Left ventricle myocardium superior (tissue), 1 donor: ENCODE results near the gene DIP2C. TPM values are rescaled to one million over a fixed set of nuclear protein-coding genes. Genes with fewer than 3 reads are reported as not detected.
"Not testable (repeated sequence)": the region's sequence is repeated elsewhere in the genome, so short reads cannot be mapped to it uniquely, and the experiment has no call there.

Source experiments
- ATAC-seq: fragments of 200-7000 bp; cut with Tn5 transposase; one replicate; pipeline ENCODE4 v1.9.1; 2020; ENCODE audit warnings: mild to moderate bottlenecking, moderate library complexity
- DNase-seq: peaks from one replicate; pipeline ENCODE4 v3.0.0-alpha.2; 2020
- intact Hi-C: fragments of 100-400 bp; cut with micrococcal nuclease; formaldehyde crosslinking; loops from one replicate; pipeline ENCODE4 v1.11.0; 2022
- total RNA-seq: library from RNA; stranded (reverse); fragmentation: NEBNext Ultra II Directional; extraction: Animal tissue kit (Norgen Biotek cat#: 25700); gene quantifications from one replicate; pipeline ENCODE4 v1.2.1, GENCODE V29; 2021
- donor health status: DM: no; HTN: yes; CAD: no; lungs with severe emphysema.

Gene DIP2C
- total RNA-seq, 1 donor from 2014 or later: 32.6 TPM

GRCh38 chr10:536371-536925 lies 153.0 kb downstream of the DIP2C start:
- intact Hi-C loops: no loop called here
- no peak for DNase-seq
- no peak for ATAC-seq

GRCh38 chr10:535952-536351 lies 153.5 kb downstream of the DIP2C start:
- intact Hi-C loops: no loop called here
- no peak for ATAC-seq
- no peak for DNase-seq

GRCh38 chr10:535051-535450 lies 154.4 kb downstream of the DIP2C start:
- DNase-seq (no peak), ATAC-seq (peak; percentile 13)
- intact Hi-C loops: no loop called here

- DNase-seq (no peak), ATAC-seq (no peak)
- intact Hi-C loops: no loop called here
Observed at GRCh38 chr10:534047-534566, 155.4 kb downstream of the DIP2C start.

GRCh38 chr10:533611-534010 lies 155.9 kb downstream of the DIP2C start:
- intact Hi-C loops: no loop called here
- DNase-seq (no peak), ATAC-seq (peak; percentile 39)

- no peak for DNase-seq
- no peak for ATAC-seq
Observed at GRCh38 chr10:533186-533585, 156.3 kb downstream of the DIP2C start.

GRCh38 chr10:532331-532730 lies 157.1 kb downstream of the DIP2C start:
- intact Hi-C loops, ATAC-seq: not testable (repeated sequence)

More at GRCh38 chr10:533186-533585, 156.3 kb downstream of the DIP2C start:
- intact Hi-C loops: no loop called here

GRCh38 chr10:531541-531940 lies 157.9 kb downstream of the DIP2C start:
- ATAC-seq (no peak), DNase-seq (no peak)

More at GRCh38 chr10:532331-532730, 157.1 kb downstream of the DIP2C start:
- DNase-seq: not testable (repeated sequence)

GRCh38 chr10:530717-531116 lies 158.8 kb downstream of the DIP2C start:
- no peak for ATAC-seq
- no peak for DNase-seq
- intact Hi-C loops: no loop called here

More at GRCh38 chr10:531541-531940, 157.9 kb downstream of the DIP2C start:
- intact Hi-C loops: no loop called here

- no peak for ATAC-seq
- DNase-seq: no peak
- intact Hi-C loops: no loop called here
Observed at GRCh38 chr10:529468-530230, 159.8 kb downstream of the DIP2C start.

GRCh38 chr10:528173-529165 lies 161.0 kb downstream of the DIP2C start:
- intact Hi-C loops: no loop called here
- DNase-seq (no peak), ATAC-seq (no peak)

- intact Hi-C loops: no loop called here
- ATAC-seq (no peak), DNase-seq (no peak)
Observed at GRCh38 chr10:527416-527815, 162.1 kb downstream of the DIP2C start.

- ATAC-seq (no peak), DNase-seq (no peak)
- intact Hi-C loops: no loop called here
Observed at GRCh38 chr10:526651-527312, 162.7 kb downstream of the DIP2C start.

- peak; percentile 63 for ATAC-seq
- intact Hi-C loops: no loop called here
- no peak for DNase-seq
Observed at GRCh38 chr10:525565-526315, 163.7 kb downstream of the DIP2C start.

- ATAC-seq (no peak), DNase-seq (no peak)
- intact Hi-C loops: no loop called here
Observed at GRCh38 chr10:523925-524324, 165.5 kb downstream of the DIP2C start.

- no peak for DNase-seq
- intact Hi-C loops: no loop called here
- ATAC-seq: no peak
Observed at GRCh38 chr10:522350-522749, 167.1 kb downstream of the DIP2C start.

- DNase-seq: no peak
- ATAC-seq: peak; percentile 68
- intact Hi-C loops: no loop called here
Observed at GRCh38 chr10:521261-522250, 167.9 kb downstream of the DIP2C start.
